H1 (cell line): ENCODE measurements around the gene AGPAT4. TPM values are rescaled to one million over a fixed set of nuclear protein-coding genes. Genes with fewer than 3 reads are reported as not detected.

ENCODE experiments used
- CTCF ChIA-PET: fragments of 300-600 bp; sonication (Branson Sonifier 250); formaldehyde crosslinking; loops from one replicate; lab custom pipeline; 2021; ENCODE audit not compliant: partially characterized antibody; lab: Charles Lee
- POLR2A ChIA-PET: fragments of 300-600 bp; sonication (Branson Sonifier 250); formaldehyde crosslinking; loops from one replicate; lab custom pipeline; 2021; ENCODE audit warnings: inconsistent platforms; ENCODE audit not compliant: partially characterized antibody; lab: Charles Lee
- DNase-seq, 2 experiments: peaks; one replicate each; pipeline versions ENCODE4 v3.0.0 to v3.0.0-alpha.2; 2010 to 2022; ENCODE audit warnings: low spot score in 2 of 2, low read depth in 1 of 2, mixed read lengths in 1 of 2
- FAIRE-seq: peaks from 2 replicates; lab custom pipeline; 2011; peaks lifted over from hg19 to GRCh38; lab: Jason Lieb, UNC
- H2AFZ ChIP-seq: 2 replicates; pipeline ENCODE4 v1.8.1; 2012; ENCODE audit warnings: low read length, inconsistent platforms
- H2AK5ac ChIP-seq: 2 replicates; pipeline ENCODE4 v1.6.1; 2013; ENCODE audit warnings: low read depth, low read length
- H2BK120ac ChIP-seq: replicated peaks from 2 replicates; pipeline ENCODE3; 2013; ENCODE audit warnings: low read depth, low read length, inconsistent platforms
- H2BK12ac ChIP-seq: 2 replicates; pipeline ENCODE4 v1.6.1; 2013; ENCODE audit warnings: low read depth, low read length
- H2BK15ac ChIP-seq: 2 replicates; pipeline ENCODE4 v1.6.1; 2013; ENCODE audit warnings: low read length
- H2BK20ac ChIP-seq: 2 replicates; pipeline ENCODE4 v1.6.1; 2013; ENCODE audit warnings: low read length
- H2BK5ac ChIP-seq: 2 replicates; pipeline ENCODE4 v1.6.1; 2013; ENCODE audit warnings: low read depth, low read length
- H3K14ac ChIP-seq: 2 replicates; pipeline ENCODE4 v1.6.1; 2013; ENCODE audit warnings: inconsistent platforms; ENCODE audit not compliant: insufficient read length
- H3K18ac ChIP-seq: 2 replicates; pipeline ENCODE4 v1.6.1; 2013; ENCODE audit warnings: low read length; ENCODE audit errors: extremely low read depth
- H3K23ac ChIP-seq: 2 replicates; pipeline ENCODE4 v1.6.1; 2013; ENCODE audit warnings: inconsistent platforms; ENCODE audit not compliant: insufficient read length
- H3K23me2 ChIP-seq: 2 replicates; pipeline ENCODE4 v1.6.1; 2013; ENCODE audit warnings: low read depth, low read length
- H3K27ac ChIP-seq: 2 replicates; pipeline ENCODE4 v1.6.1; 2011; ENCODE audit warnings: low read depth, low read length, inconsistent platforms
- H3K27me3 ChIP-seq, 4 experiments: replicated peaks in 1 of 4; 1 replicate in 1 of 4; 2 replicates in 3 of 4; pipeline versions ENCODE4 v1.6.1 to v1.8.1; 2011 to 2013; ENCODE audit warnings: low read length in 3 of 4, mild to moderate bottlenecking in 3 of 4, inconsistent platforms in 2 of 4, mixed read lengths in 2 of 4, moderate library complexity in 1 of 4; ENCODE audit not compliant: control insufficient read depth in 3 of 4, insufficient read depth in 3 of 4; ENCODE audit errors: extremely low read depth in 1 of 4
- H3K36me3 ChIP-seq, 4 experiments: 2 replicates each; pipeline versions ENCODE4 v1.6.1 to v1.8.1; 2011 to 2013; ENCODE audit warnings: mild to moderate bottlenecking in 4 of 4, low read length in 3 of 4, moderate library complexity in 2 of 4, control low read depth in 1 of 4, inconsistent platforms in 1 of 4; ENCODE audit not compliant: insufficient read depth in 4 of 4, control insufficient read depth in 2 of 4
- H3K4ac ChIP-seq: replicated peaks from 2 replicates; pipeline ENCODE3; 2013; ENCODE audit warnings: low read length, low read depth, mixed read lengths, inconsistent platforms; ENCODE audit not compliant: insufficient read length
- H3K4me1 ChIP-seq, 4 experiments: replicated peaks in 1 of 4; 1 replicate in 1 of 4; 2 replicates in 3 of 4; pipeline versions ENCODE4 v1.6.1 to v1.8.1; 2011 to 2013; ENCODE audit warnings: low read length in 3 of 4, inconsistent platforms in 2 of 4, mixed read lengths in 1 of 4; ENCODE audit not compliant: insufficient read depth in 4 of 4, control insufficient read depth in 3 of 4
- H3K4me2 ChIP-seq, 2 experiments: 2 replicates each; pipeline versions ENCODE4 v1.6.1 to v1.8.1; 2011 to 2013; ENCODE audit warnings: low read depth in 2 of 2, low read length in 2 of 2, control low read depth in 1 of 2, inconsistent platforms in 1 of 2, mild to moderate bottlenecking in 1 of 2; ENCODE audit not compliant: insufficient read depth in 1 of 2
- H3K4me3 ChIP-seq, 4 experiments: fragments of 200-600, 300-600 bp in 1 of 4; sonication (generic), shearing (Covaris generic), sonication (Bioruptor Twin) in 1 of 4; 2 replicates each; pipeline versions ENCODE4 v1.5.1 to v1.8.1; 2011 to 2016; ENCODE audit warnings: low read length in 4 of 4, low read depth in 3 of 4, control low read depth in 2 of 4, inconsistent platforms in 2 of 4, mild to moderate bottlenecking in 2 of 4, mixed read lengths in 1 of 4, moderate library complexity in 1 of 4; ENCODE audit not compliant: insufficient read depth in 2 of 4; ENCODE audit errors: extremely low read depth in 1 of 4
- H3K56ac ChIP-seq: replicated peaks from 2 replicates; pipeline ENCODE3; 2013; ENCODE audit warnings: low read depth, mild to moderate bottlenecking, mixed read lengths, low read length, inconsistent platforms; ENCODE audit not compliant: insufficient read length
- H3K79me1 ChIP-seq: 2 replicates; pipeline ENCODE4 v1.6.1; 2013; ENCODE audit warnings: low read depth, low read length, control low read depth
- H3K79me2 ChIP-seq, 2 experiments: 2 replicates each; pipeline versions ENCODE4 v1.6.1 to v1.8.1; 2012 to 2013; ENCODE audit warnings: low read length in 2 of 2, mild to moderate bottlenecking in 2 of 2, inconsistent platforms in 1 of 2; ENCODE audit not compliant: insufficient read depth in 2 of 2, control insufficient read depth in 1 of 2
- H3K9ac ChIP-seq, 4 experiments: replicated peaks in 1 of 4; 1 replicate in 1 of 4; 2 replicates in 3 of 4; pipeline versions ENCODE4 v1.6.1 to v1.8.1; 2011 to 2013; ENCODE audit warnings: low read depth in 3 of 4, low read length in 3 of 4, control low read depth in 2 of 4, mild to moderate bottlenecking in 2 of 4, moderate library complexity in 2 of 4, inconsistent platforms in 1 of 4; ENCODE audit errors: extremely low read depth in 1 of 4
- H3K9me3 ChIP-seq, 2 experiments: 2 replicates each; pipeline versions ENCODE4 v1.6.1 to v1.8.1; 2012 to 2013; ENCODE audit warnings: mild to moderate bottlenecking in 2 of 2, moderate library complexity in 2 of 2, control low read depth in 1 of 2, inconsistent platforms in 1 of 2, low read depth in 1 of 2, low read length in 1 of 2, mixed read lengths in 1 of 2; ENCODE audit not compliant: insufficient read depth in 2 of 2
- H4K20me1 ChIP-seq, 2 experiments: replicated peaks in 1 of 2; 2 replicates each; pipeline versions ENCODE3 to v1.8.1; 2011 to 2013; ENCODE audit warnings: inconsistent platforms in 2 of 2, low read length in 2 of 2, mild to moderate bottlenecking in 1 of 2; ENCODE audit not compliant: insufficient read depth in 2 of 2, control insufficient read depth in 1 of 2
- H4K5ac ChIP-seq: 2 replicates; pipeline ENCODE4 v1.6.1; 2013; ENCODE audit warnings: low read length, low read depth, mixed read lengths, inconsistent platforms; ENCODE audit not compliant: insufficient read length
- H4K8ac ChIP-seq: 2 replicates; pipeline ENCODE4 v1.8.0; 2013; ENCODE audit warnings: mild to moderate bottlenecking, moderate library complexity, low read length, inconsistent platforms; ENCODE audit not compliant: insufficient read depth; ENCODE audit errors: extremely low read depth
- H4K91ac ChIP-seq: replicated peaks from 2 replicates; pipeline ENCODE3; 2013; ENCODE audit warnings: low read length, mixed read lengths, inconsistent platforms; ENCODE audit not compliant: insufficient read length
- BCL11A ChIP-seq, 2 experiments: IDR thresholded peaks; one replicate each; pipeline ENCODE4 v1.6.1; 2011; ENCODE audit warnings: low read depth in 2 of 2, low read length in 2 of 2, mild to moderate bottlenecking in 2 of 2
- WGBS, 2 experiments: shearing (Covaris generic) in 1 of 2; methylation state at CpG; one replicate each; pipeline versions ENCODE4 v1.1.6 to v1.1.7; 2013 to 2015; ENCODE audit warnings: low lambda C conversion rate in 2 of 2, mixed read lengths in 2 of 2, inconsistent platforms in 1 of 2, low coverage in 1 of 2, missing lambda C conversion rate in 1 of 2; ENCODE audit not compliant: insufficient replicate concordance in 2 of 2, insufficient coverage in 1 of 2, insufficient read length in 1 of 2; ENCODE audit errors: extremely low coverage in 1 of 2, missing lambda C conversion rate in 1 of 2; 5-methylcytosine and 5-hydroxymethylcytosine counted together
- polyA plus RNA-seq, 7 experiments: library from polyadenylated mRNA; depleted of rRNA in 3 of 7; stranded (reverse) in 5 of 7; unstranded in 2 of 7; fragments of >200 nt in 5 of 7; fragments of 200-250 nt in 2 of 7; gene quantifications; 1 replicate in 5 of 7; 2 replicates in 1 of 7; 4 replicates in 1 of 7; pipeline versions ENCODE4 v1.2.1 to v1.2.3, GENCODE V29; 2011 to 2013; ENCODE audit warnings: missing spikeins in 2 of 7, mixed read lengths in 2 of 7
- total RNA-seq: library from RNA; stranded (reverse); fragmentation: NEBNext Ultra II Directional; extraction: Animal tissue kit (Norgen Biotek cat#: 25700); gene quantifications from 2 replicates; pipeline ENCODE4 v1.2.1, GENCODE V29; 2021

Gene AGPAT4
- total and polyA plus RNA-seq, 2 of the 8 experiments (the other 6 are each of a cell fraction or from before 2014, with no cell fraction given): 13.5 to 23.8 TPM

GRCh38 chr6:161162722-161163121, 111.1 kb downstream of the AGPAT4 start:
- no peak overlapping the region for H3K4ac ChIP-seq
- no peak overlapping the region for H2BK120ac ChIP-seq
- no peak overlapping the region for H2BK20ac ChIP-seq
- no peak overlapping the region for H4K5ac ChIP-seq
- no peak overlapping the region for H2BK15ac ChIP-seq
- POLR2A ChIA-PET: no interaction called here
- H3K18ac ChIP-seq: no peak overlapping the region
- 91% methylated on average over 9 of the region's 9 CpGs; no CpG with 5 or more reads in 1 of the 2 experiments for WGBS, 2 experiments
- no peak overlapping the region for H2AK5ac ChIP-seq
- H3K4me3 ChIP-seq: no peak overlapping the region
- no peak for DNase-seq
- no peak overlapping the region for H3K23ac ChIP-seq
- H4K20me1 ChIP-seq: no peaks in the 10 kb centered on the region
- H3K27me3 ChIP-seq: no peaks in the 10 kb centered on the region
- no peak for TF ChIP-seq BCL11A (IDR thresholded peaks at IDR 0.05; ENCODE audit: low read depth in 2 of 2, low read length in 2 of 2)
- TF ChIP-seq, all 59 proteins: peak for 0
- Histone ChIP-seq H3K9me3 (peaks cover 2 to 5% of the 10 kb centered on the region in 2 experiments; a peak in 3 of 4 replicates), H3K56ac (no peak overlapping the region), H3K27ac (no peak overlapping the region), H4K91ac (no peak overlapping the region), H3K9ac (no peak overlapping the region), H3K23me2 (no peaks in the 10 kb centered on the region), H2BK12ac (no peak overlapping the region), H3K79me1 (peaks cover 4% of the 10 kb centered on the region), H2BK5ac (no peak overlapping the region), H4K8ac (no peak overlapping the region), H2AFZ (no peak overlapping the region), H3K79me2 (no peaks in the 10 kb centered on the region; a peak in 1 of 4 replicates), H3K4me2 (no peak overlapping the region), H3K36me3 (peaks cover 2 to 19% (median 3%) of the 10 kb centered on the region in 4 experiments; a peak in 6 of 8 replicates), H3K4me1 (peaks cover 0 to 10% (median 8%) of the 10 kb centered on the region in 4 experiments; a peak in 5 of 7 replicates), H3K14ac (no peak overlapping the region)
- CTCF ChIA-PET: interaction anchor here (0.6 to 3.2 kb wide), 3 partner anchors 207 to 211 kb away, joined by 3 to 15 read pairs (median 3); no protein-coding TSS in a partner anchor
- no peak for FAIRE-seq
